Urothelium cell line (cell line): ENCODE measurements around the gene SH3PXD2B.

ENCODE experiments used
- DNase-seq: peaks from one replicate; pipeline ENCODE4 v3.0.0; 2011; ENCODE audit warnings: low spot score, mixed read lengths
- FAIRE-seq: peaks from 2 replicates; lab custom pipeline; 2011; peaks lifted over from hg19 to GRCh38; lab: Jason Lieb, UNC

Gene SH3PXD2B

GRCh38 chr5:172454358-172455086 lies at the start of gene SH3PXD2B:
Gene SH3PXD2B (minus strand): TSS chr5:172454525. CDS start chr5:172454352, 173 bp downstream.
- FAIRE-seq = no peak
- peak; percentile 80 for DNase-seq

GRCh38 chr5:172502969-172503368 lies 48.6 kb upstream of the SH3PXD2B start:
- DNase-seq (no peak), FAIRE-seq (no peak)

GRCh38 chr5:172502410-172502809 lies 48.1 kb upstream of the SH3PXD2B start:
- no peak for DNase-seq
- no peak for FAIRE-seq

- DNase-seq (no peak), FAIRE-seq (no peak)
Measured at GRCh38 chr5:172501708-172502320, 47.5 kb upstream of the SH3PXD2B start.

GRCh38 chr5:172499287-172499686 lies 45.0 kb upstream of the SH3PXD2B start:
- no peak for DNase-seq
- FAIRE-seq = no peak

- no peak for DNase-seq
- no peak for FAIRE-seq
Measured at GRCh38 chr5:172498431-172499129, 44.3 kb upstream of the SH3PXD2B start.

GRCh38 chr5:172497591-172498255 lies 43.4 kb upstream of the SH3PXD2B start:
- no peak for FAIRE-seq
- DNase-seq = no peak

- FAIRE-seq (no peak), DNase-seq (peak; percentile 36)
Measured at GRCh38 chr5:172496671-172497371, 42.5 kb upstream of the SH3PXD2B start.

GRCh38 chr5:172494630-172495505 lies 40.5 kb upstream of the SH3PXD2B start:
- no peak for DNase-seq
- no peak for FAIRE-seq

GRCh38 chr5:172493906-172494305 lies 39.6 kb upstream of the SH3PXD2B start:
- DNase-seq = no peak
- FAIRE-seq = no peak

GRCh38 chr5:172493461-172493860 lies 39.1 kb upstream of the SH3PXD2B start:
- DNase-seq (no peak), FAIRE-seq (no peak)

- FAIRE-seq = no peak
- DNase-seq = no peak
Measured at GRCh38 chr5:172493002-172493401, 38.7 kb upstream of the SH3PXD2B start.

GRCh38 chr5:172492097-172492840 lies 37.9 kb upstream of the SH3PXD2B start:
- FAIRE-seq (no peak), DNase-seq (no peak)

GRCh38 chr5:172491481-172491880 lies 37.2 kb upstream of the SH3PXD2B start:
- DNase-seq = no peak

GRCh38 chr5:172490514-172491461 lies 36.5 kb upstream of the SH3PXD2B start:
- DNase-seq = no peak
- no peak for FAIRE-seq

More at GRCh38 chr5:172491481-172491880, 37.2 kb upstream of the SH3PXD2B start:
- no peak for FAIRE-seq

GRCh38 chr5:172488221-172488620 lies 33.9 kb upstream of the SH3PXD2B start:
- DNase-seq (no peak), FAIRE-seq (no peak)

GRCh38 chr5:172487671-172488070 lies 33.3 kb upstream of the SH3PXD2B start:
- FAIRE-seq (no peak), DNase-seq (no peak)

GRCh38 chr5:172486912-172487311 lies 32.6 kb upstream of the SH3PXD2B start:
- FAIRE-seq = no peak

More at GRCh38 chr5:172486912-172487311, 32.6 kb upstream of the SH3PXD2B start:
- DNase-seq = no peak
